OCI-LY7 (cell line): Measurements from ENCODE around the gene SDHAF2.
A peak's percentile ranks its signal among the peaks of the same experiment; 100 is the strongest.

Experiments used
- CTCF ChIP-seq: fragments of 200-600 bp; sonication (generic); conservative IDR thresholded peaks from 2 replicates; pipeline ENCODE4 v1.5.1; 2014; ENCODE audit warnings: mild to moderate bottlenecking, antibody characterized with exemption, low read length, moderate library complexity, mixed read lengths
- EZH2phosphoT487 ChIP-seq: fragments of 200-600 bp; sonication (generic); IDR thresholded peaks from 2 replicates; pipeline ENCODE4 v1.6.1; 2018; ENCODE audit warnings: low read depth, borderline replicate concordance, mild to moderate bottlenecking, mixed run types, antibody characterized with exemption, low read length, moderate library complexity, mixed read lengths

GRCh38 chr11:61477727-61478148, 47.8 kb downstream of the SDHAF2 start:
- TF ChIP-seq CTCF, result peak; percentile 93
- no peak for TF ChIP-seq EZH2phosphoT487
